Stimulated activated naive CD8-positive, alpha-beta T cell treated with anti-CD3 and anti-CD28 coated beads, Interleukin-15, amount 100 ng/mL, for 72 hours (primary cell): ENCODE results near the gene GEN1.

ENCODE experiments used
- ATAC-seq: fragments of 150-1000 bp; cut with Tn5 transposase; 2 replicates; pipeline ENCODE4 v1.10.0; 2021; ENCODE audit warnings: mild to moderate bottlenecking, moderate library complexity
- DNase-seq, 2 donors: peaks; one replicate each; pipeline ENCODE4 v3.0.0; 2021 to 2022
- H3K27ac Mint-ChIP-seq, 2 donors: one replicate each; pipeline ENCODE4 v1.8.0; 2022; ENCODE audit warnings: mild to moderate bottlenecking in 2 of 2, mixed read lengths in 2 of 2, moderate library complexity in 2 of 2
- H3K27me3 Mint-ChIP-seq: one replicate; pipeline ENCODE4 v1.8.0; 2022; ENCODE audit warnings: mixed read lengths
- H3K4me1 Mint-ChIP-seq: one replicate; pipeline ENCODE4 v1.8.0; 2022; ENCODE audit warnings: mild to moderate bottlenecking, mixed read lengths
- H3K4me3 Mint-ChIP-seq, 2 donors: one replicate each; pipeline ENCODE4 v1.8.0; 2022; ENCODE audit warnings: mild to moderate bottlenecking in 2 of 2, mixed read lengths in 2 of 2, moderate library complexity in 1 of 2
- H3K9me3 Mint-ChIP-seq, 2 donors: one replicate each; pipeline ENCODE4 v1.8.0; 2022; ENCODE audit warnings: mixed read lengths in 2 of 2

Gene GEN1, protein sequence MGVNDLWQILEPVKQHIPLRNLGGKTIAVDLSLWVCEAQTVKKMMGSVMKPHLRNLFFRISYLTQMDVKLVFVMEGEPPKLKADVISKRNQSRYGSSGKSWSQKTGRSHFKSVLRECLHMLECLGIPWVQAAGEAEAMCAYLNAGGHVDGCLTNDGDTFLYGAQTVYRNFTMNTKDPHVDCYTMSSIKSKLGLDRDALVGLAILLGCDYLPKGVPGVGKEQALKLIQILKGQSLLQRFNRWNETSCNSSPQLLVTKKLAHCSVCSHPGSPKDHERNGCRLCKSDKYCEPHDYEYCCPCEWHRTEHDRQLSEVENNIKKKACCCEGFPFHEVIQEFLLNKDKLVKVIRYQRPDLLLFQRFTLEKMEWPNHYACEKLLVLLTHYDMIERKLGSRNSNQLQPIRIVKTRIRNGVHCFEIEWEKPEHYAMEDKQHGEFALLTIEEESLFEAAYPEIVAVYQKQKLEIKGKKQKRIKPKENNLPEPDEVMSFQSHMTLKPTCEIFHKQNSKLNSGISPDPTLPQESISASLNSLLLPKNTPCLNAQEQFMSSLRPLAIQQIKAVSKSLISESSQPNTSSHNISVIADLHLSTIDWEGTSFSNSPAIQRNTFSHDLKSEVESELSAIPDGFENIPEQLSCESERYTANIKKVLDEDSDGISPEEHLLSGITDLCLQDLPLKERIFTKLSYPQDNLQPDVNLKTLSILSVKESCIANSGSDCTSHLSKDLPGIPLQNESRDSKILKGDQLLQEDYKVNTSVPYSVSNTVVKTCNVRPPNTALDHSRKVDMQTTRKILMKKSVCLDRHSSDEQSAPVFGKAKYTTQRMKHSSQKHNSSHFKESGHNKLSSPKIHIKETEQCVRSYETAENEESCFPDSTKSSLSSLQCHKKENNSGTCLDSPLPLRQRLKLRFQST

DNA sequence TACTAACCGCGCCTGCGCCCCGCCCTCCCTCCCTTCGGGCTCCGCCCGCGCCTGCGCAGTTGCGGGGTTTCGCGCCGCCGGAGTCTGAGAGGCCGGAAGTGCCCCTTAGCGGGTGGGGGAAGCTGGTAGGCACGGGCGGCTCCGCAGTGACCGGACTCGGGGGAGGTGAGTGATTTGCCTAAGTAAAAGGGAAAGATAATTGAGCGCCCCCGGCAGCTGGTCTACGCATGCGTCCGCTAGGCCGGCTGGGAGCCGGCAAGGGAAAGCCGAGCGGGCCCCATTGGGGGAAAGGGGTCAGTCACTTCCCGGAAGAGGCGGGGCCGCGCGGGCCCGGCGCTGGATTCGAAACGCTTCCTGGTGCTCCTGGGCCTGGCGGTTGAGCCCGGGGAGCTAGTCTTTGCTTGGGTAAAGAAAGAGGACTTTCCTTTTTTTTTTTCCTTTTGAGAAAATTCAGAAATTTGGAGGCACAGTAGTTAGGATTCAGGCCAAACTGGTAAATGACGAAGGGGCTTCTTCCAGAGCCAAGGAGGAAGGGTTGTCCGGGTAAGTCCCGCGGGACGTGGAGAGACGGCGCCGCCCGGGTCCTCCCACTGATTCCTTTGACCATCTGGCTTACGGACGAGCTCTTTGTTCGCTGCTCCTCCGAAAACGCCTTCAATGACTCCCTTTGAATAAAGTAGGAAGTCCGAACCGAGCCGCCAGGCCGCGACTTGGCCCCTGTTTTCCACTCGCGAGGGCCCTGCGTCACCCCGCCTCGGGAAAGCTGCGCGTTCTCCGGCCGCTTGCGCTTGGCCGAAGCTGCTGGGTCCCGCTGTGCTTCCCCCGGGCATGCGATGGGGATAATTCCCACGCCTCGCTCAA lies at the start of gene GEN1, which contains the start of gene SMC6:
Gene GEN1, plus strand, starts transcription at position 336 of the 861 bp plus-strand sequence. CDS start 5,806 bp downstream, outside the sequence.
Gene SMC6, minus strand, starts transcription at position 8 of the 861 bp plus-strand sequence. CDS start 7,864 bp downstream, outside the sequence.
- DNase-seq (peak; percentile 94 to 96), ATAC-seq (peak; percentile 96)
- no peaks in the 10 kb centered on the region for H3K27me3 Mint-ChIP-seq
- H3K27ac Mint-ChIP-seq, result peak within 1 kb of the TSS; percentile 99 to 100
- H3K4me1 Mint-ChIP-seq, result peaks cover 32% of the 10 kb centered on the region
- H3K9me3 Mint-ChIP-seq, result no peaks in the 10 kb centered on the region
- peak within 1 kb of the TSS; percentile 98 to 99 for H3K4me3 Mint-ChIP-seq

DNA sequence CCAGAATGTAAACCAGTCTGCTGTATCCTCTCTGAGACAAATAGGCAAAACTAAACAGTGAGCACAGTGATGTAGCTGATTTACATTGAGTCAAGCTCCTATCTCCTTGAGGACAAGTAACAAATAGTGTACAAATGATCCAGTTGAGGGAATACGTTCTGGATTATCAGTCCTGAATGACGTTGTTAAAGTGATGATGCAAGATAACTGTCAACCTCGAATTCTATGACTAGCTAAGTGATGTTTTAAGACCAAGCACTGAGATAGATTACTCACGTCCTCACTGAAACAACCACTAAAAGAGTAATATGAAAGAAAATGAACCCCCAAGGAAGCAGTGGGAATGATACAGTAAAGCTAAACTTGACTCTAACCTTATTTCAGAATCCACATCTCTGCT lies 47.1 kb upstream of the GEN1 start:
- Mint-ChIP-seq H3K27me3 (no peaks in the 10 kb centered on the region), H3K27ac (no peak overlapping the region), H3K4me1 (no peaks in the 10 kb centered on the region), H3K9me3 (no peaks in the 10 kb centered on the region), H3K4me3 (no peak overlapping the region)
- no peak for ATAC-seq
- no peak for DNase-seq

DNA sequence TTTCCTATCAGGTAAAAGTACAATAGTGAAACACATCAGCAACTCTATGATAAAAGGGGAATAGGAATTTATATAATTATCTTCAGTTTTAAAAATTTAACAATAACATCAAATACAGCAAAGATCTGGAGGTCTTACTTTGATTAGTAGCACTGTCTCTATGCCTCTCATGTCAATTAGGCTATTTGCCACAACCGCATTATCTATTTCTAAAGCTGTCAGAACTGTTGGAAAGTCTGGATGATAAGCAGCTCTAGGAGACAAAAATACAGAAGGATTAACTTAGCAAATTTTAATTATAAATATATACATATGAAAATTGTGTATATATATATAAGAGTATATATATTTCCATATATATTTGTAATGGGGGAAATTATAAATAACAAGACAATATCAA lies 45.4 kb upstream of the GEN1 start:
- H3K4me3 Mint-ChIP-seq, result no peak overlapping the region
- no peaks in the 10 kb centered on the region for H3K9me3 Mint-ChIP-seq
- no peaks in the 10 kb centered on the region for H3K4me1 Mint-ChIP-seq
- no peak overlapping the region for H3K27ac Mint-ChIP-seq
- DNase-seq, result no peak
- no peaks in the 10 kb centered on the region for H3K27me3 Mint-ChIP-seq
- no peak for ATAC-seq

DNA sequence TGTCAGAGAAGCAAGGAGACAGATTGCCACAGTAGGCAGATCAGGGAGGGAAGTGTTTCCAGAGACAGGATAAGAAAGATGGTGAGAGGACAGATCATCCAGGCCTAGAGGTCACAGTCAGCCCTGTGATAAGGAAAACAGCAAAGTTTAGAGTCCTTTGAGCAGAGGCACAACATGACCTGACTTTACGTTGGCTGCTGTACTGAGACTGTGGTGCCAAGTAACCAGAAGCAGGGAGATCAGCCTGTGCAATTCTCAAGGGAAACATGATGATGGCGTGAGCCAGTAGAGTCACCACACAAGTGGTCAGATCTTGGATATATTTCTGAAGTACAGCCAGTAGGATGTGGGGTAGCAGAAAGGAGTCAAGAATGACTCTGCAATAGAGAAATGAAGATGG lies 44.0 kb upstream of the GEN1 start:
- Mint-ChIP-seq H3K27ac (no peak overlapping the region), H3K9me3 (no peaks in the 10 kb centered on the region), H3K27me3 (no peaks in the 10 kb centered on the region), H3K4me1 (no peaks in the 10 kb centered on the region), H3K4me3 (no peak overlapping the region)
- no peak for DNase-seq
- no peak for ATAC-seq

DNA sequence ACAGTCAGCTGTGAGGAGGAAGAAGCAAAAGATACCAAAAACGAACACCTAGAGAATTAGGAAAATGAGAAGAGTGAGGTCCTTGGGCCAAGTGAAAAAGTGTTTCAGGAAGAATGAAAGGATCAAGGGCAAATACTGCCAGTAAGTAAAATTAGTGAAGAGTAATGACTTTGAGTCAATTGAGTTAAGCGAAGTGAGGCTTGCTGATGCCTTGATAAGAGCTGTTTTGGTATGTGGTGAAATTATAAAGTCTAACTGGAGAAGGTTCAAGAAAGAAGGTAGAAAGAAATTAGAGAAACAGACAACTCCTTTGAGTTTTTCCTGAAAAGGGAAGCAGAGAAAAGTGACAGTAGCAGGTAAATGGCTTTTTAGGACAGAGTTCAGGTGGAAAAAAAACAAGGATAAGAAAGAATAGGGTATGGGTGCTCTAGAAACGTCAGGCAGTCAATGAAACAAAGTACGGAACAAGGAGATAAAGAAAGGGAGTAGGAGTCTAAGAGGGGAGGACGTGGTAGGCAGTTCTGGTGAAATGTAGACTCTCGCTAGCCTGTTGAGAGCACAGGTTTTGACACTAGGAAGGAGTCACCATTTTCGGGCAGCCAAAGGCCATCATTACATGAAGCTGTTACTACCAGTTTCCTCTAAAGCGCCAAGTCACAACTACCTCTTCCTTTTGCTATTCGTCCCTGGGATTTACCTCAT lies 43.2 kb upstream of the GEN1 start:
- no peak for ATAC-seq
- no peaks in the 10 kb centered on the region for H3K4me1 Mint-ChIP-seq

DNA sequence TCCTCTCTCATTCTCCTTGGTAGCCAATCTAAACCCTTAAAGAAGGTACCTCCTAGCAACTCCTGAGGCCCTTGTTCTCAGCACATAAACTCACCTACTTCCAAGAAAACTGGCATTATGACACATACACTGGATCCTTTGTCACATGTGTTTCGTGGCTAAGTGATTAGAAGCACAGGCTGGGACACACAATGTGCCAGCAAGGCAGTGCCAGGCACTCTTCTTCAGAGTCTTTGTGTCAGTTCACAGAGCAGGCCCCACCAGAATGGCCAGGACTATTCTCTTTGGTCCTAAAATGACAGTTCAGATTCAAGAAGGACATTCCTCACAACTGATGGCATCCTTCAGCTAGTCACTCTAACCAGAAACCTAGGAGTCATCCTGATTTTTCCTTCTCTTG lies 40.6 kb upstream of the GEN1 start:
- Mint-ChIP-seq H3K9me3 (no peaks in the 10 kb centered on the region), H3K4me3 (no peak overlapping the region), H3K27me3 (no peaks in the 10 kb centered on the region), H3K27ac (peak overlapping the region in 1 of 2 donors; percentile 0), H3K4me1 (no peaks in the 10 kb centered on the region)
- no peak for ATAC-seq
- DNase-seq, result no peak

More for the DNA sequence above, 43.2 kb upstream of the GEN1 start:
- no peaks in the 10 kb centered on the region for H3K27me3 Mint-ChIP-seq
- no peaks in the 10 kb centered on the region for H3K9me3 Mint-ChIP-seq
- DNase-seq, result no peak
- H3K27ac Mint-ChIP-seq, result no peak overlapping the region
- no peak overlapping the region for H3K4me3 Mint-ChIP-seq

DNA sequence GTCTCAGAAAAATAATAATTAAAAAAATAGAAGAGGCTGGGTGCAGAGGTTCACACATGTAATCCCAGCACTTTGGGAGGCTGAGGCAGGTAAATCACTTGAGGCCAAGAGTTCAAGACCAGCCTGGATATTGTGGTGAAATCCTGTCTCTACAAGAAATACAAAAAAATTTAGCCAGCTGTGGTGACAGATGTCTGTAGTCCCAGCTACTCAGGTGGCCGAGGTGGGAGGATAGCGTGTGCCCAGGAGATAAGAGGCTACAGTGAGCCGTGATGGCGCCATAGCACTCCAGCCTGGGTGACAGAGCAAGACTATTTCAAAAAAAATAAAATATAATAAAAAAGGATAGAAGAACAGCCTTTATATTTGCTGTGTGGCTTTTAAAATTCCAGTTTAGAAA lies 36.3 kb upstream of the GEN1 start:
- Mint-ChIP-seq H3K9me3 (no peaks in the 10 kb centered on the region), H3K27me3 (no peaks in the 10 kb centered on the region), H3K27ac (no peak overlapping the region), H3K4me1 (no peaks in the 10 kb centered on the region), H3K4me3 (no peak overlapping the region)
- ATAC-seq (no peak), DNase-seq (no peak)

DNA sequence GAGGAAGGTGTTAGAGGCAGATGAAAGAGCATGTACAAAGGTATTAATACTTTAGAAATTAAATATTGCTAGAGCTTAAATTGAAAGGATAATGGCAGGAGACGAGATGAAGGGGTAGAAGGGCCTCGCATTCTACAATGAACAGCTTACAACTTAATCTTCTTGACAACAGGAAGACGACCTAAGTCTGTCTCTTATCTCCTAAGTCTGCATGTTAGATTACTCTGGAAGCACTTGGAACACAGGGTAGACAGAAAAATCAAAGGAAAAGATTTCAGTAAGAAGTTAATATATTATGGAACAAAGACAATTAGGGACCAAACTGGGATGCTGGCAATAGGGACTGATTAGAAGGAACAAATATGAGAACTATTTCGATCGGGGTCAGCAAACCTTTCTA lies 35.2 kb upstream of the GEN1 start:
- H3K9me3 Mint-ChIP-seq, result no peaks in the 10 kb centered on the region
- H3K4me1 Mint-ChIP-seq, result no peaks in the 10 kb centered on the region
- ATAC-seq (no peak), DNase-seq (no peak)
- H3K27me3 Mint-ChIP-seq, result no peaks in the 10 kb centered on the region
- no peak overlapping the region for H3K27ac Mint-ChIP-seq
- no peak overlapping the region for H3K4me3 Mint-ChIP-seq

DNA sequence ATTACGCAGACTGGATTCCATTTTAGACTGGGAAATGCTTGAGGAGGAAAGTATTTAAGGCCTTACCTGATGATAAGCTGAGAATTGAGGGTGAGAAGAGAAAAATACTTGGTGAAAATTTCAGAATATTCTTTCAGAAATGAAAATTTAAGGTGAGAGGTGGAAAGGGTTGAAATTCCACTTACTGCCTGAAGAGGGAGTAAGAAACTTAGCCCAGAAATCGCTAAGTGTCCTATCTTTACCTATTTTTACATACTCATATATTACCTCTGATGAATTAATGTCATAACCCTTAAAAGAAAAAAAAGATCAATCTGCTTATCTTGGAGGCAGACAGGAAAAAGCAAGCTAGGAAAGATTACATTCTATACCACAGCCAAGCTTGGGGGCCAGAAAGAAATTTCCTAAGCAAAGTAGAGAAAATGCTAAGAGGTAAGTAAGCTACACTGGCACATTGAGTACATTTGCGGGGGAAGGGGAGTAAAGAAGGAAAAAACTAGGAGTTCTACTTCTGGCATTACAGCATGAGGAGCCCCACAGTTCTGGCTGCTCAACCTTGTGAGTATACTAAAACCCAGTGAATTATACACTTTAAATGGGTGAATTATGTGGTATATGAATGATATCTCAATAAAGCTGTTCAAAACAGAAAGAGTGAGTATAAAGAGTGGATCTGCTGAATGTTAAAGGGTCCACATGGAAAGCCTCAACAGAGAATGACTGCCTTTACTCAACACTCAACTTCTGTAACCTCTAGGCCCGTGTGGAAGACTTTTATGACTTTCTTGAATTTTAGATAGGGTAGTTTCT lies 34.2 kb upstream of the GEN1 start:
- H3K9me3 Mint-ChIP-seq, result no peaks in the 10 kb centered on the region
- DNase-seq (no peak), ATAC-seq (no peak)
- no peak overlapping the region for H3K27ac Mint-ChIP-seq
- H3K4me3 Mint-ChIP-seq, result no peak overlapping the region
- no peaks in the 10 kb centered on the region for H3K4me1 Mint-ChIP-seq
- no peaks in the 10 kb centered on the region for H3K27me3 Mint-ChIP-seq

DNA sequence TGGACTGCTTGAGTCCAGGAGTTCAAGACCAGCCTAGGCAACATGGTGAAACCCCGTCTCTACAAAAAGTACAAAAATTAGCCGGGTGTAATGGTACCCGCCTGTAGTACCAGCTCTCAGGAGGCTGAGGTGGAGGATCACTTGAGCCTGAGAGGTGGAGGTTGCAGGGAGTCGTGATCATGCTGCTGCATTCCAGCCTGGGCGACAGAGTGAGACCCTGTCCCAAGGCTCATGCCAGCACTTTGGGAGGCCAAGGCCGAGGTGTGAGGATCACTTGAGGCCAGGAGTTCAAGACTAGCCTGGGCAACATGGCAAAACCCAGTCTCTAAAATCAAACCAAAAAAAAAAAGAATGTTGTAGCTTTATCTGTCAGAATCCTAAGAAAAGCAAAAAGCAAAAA lies 25.7 kb upstream of the GEN1 start:
- H3K4me1 Mint-ChIP-seq, result no peaks in the 10 kb centered on the region
- DNase-seq, result no peak
- no peaks in the 10 kb centered on the region for H3K27me3 Mint-ChIP-seq
- no peaks in the 10 kb centered on the region for H3K9me3 Mint-ChIP-seq
- peak overlapping the region in 1 of 2 donors; percentile 88 for H3K27ac Mint-ChIP-seq
- ATAC-seq, result no peak
- no peak overlapping the region for H3K4me3 Mint-ChIP-seq

DNA sequence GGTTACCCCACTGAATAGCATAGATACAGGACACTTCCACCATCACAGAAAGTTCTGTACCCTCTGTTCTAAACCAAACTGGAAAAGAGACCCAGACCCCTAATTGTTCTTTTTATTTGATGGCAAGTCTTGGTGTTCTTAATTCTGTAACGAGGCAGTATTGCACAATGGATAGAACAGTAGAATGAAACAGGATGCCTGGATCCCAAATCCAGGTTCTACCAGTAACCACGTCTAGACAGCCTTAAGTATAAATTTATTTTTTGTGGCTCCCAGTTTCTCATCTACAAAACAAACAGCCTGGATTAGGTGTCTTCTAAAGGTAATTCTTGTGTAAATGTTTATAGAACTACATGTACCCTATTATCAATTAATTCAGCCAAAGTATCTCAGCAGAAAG lies 24.1 kb upstream of the GEN1 start:
- Mint-ChIP-seq H3K4me1 (no peaks in the 10 kb centered on the region), H3K27me3 (no peaks in the 10 kb centered on the region), H3K9me3 (no peaks in the 10 kb centered on the region), H3K4me3 (no peak overlapping the region), H3K27ac (no peak overlapping the region)
- no peak for DNase-seq
- no peak for ATAC-seq

DNA sequence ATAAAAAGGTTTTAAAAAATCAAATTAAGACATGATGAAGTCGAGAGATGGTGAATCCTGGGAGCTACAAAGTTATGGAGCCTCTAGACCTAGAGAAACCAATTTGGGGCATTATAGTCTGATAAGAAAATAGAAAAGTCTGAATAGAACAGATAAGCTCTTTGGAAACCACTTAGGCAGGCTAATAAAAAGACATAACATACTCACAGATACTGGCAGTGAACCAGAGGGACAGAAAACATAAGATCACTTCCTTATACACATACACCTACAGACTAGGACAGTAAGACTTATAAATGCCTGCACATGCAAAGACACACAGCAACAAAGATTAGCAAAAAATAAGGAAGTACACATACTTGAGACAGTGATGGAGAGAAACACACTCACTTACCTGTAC lies 20.3 kb upstream of the GEN1 start:
- Mint-ChIP-seq H3K9me3 (no peaks in the 10 kb centered on the region), H3K4me1 (no peaks in the 10 kb centered on the region), H3K4me3 (no peak overlapping the region), H3K27me3 (no peaks in the 10 kb centered on the region), H3K27ac (no peak overlapping the region)
- no peak for DNase-seq
- ATAC-seq, result no peak

DNA sequence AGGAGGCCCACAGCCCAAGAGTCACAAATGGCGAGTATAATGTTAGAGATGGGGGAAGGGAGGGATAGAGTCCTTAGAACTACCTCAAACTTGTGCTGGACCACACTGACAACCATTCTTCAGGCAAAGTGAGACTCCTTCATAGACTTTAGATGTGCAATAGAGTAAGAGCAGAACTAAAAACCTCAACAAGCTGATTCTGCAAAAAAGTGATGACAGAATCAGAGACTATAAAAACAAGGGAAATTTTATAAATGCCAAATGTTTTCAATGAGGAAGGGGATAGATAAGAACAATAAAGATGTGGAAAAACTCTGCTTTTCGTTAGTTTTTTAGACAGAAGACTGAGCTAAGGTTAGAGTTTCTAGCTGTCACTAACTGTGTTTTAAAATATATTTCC lies 18.1 kb upstream of the GEN1 start:
- H3K27ac Mint-ChIP-seq, result no peak overlapping the region
- ATAC-seq (no peak), DNase-seq (no peak)
- no peaks in the 10 kb centered on the region for H3K27me3 Mint-ChIP-seq
- H3K4me1 Mint-ChIP-seq, result no peaks in the 10 kb centered on the region
- H3K9me3 Mint-ChIP-seq, result no peaks in the 10 kb centered on the region
- H3K4me3 Mint-ChIP-seq, result no peak overlapping the region

DNA sequence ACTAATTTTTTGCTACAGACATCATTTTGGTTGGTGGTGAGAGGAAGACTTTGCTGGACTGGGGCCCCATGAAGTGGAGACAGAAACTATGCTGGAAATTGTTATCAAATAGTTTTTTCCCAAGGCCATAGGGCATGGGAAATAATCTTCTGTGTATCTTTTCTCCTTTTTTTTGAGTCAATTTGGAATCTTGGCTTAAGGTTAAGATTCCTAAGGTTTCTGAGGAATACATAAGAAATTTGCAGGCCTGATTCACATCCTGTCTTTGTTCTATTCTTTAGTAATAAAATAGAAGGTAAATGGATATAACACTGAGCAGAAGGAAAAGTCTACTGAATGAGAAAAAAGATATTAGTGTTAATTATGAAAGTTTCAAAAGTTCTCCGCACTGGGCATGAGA lies 16.9 kb upstream of the GEN1 start:
- ATAC-seq (no peak), DNase-seq (no peak)
- Mint-ChIP-seq H3K4me1 (no peaks in the 10 kb centered on the region), H3K27ac (peak overlapping the region in 1 of 2 donors; percentile 11), H3K9me3 (no peaks in the 10 kb centered on the region), H3K27me3 (no peaks in the 10 kb centered on the region), H3K4me3 (no peak overlapping the region)
